HEK293 (cell line): Measurements from ENCODE around the gene FRY.

Experiments
- CTCF ChIA-PET: fragments of 350-600 bp; formaldehyde crosslinking; extraction: SDS; loops from one replicate; lab custom pipeline; 2021; ENCODE audit warnings: antibody characterized with exemption; lab: Yijun Ruan, JAX
- POLR2A ChIA-PET: fragments of 300-600 bp; formaldehyde crosslinking; extraction: SDS; loops from one replicate; lab custom pipeline; 2020; ENCODE audit warnings: antibody characterized with exemption, inconsistent platforms; lab: Yijun Ruan, JAX
- H3K27ac ChIP-seq: fragments of 200-500 bp; sonication (Bioruptor generic); 2 replicates; pipeline ENCODE4 v1.5.1; 2014; ENCODE audit warnings: low read depth, low read length, control low read depth, inconsistent platforms; ENCODE audit errors: extremely low read depth
- H3K36me3 ChIP-seq, 2 experiments: fragments of 200-500 bp in 1 of 2; sonication (Bioruptor generic) in 1 of 2; 1 replicate in 1 of 2; 2 replicates in 1 of 2; pipeline ENCODE4 v1.5.1; 2014 to 2017; ENCODE audit warnings: inconsistent platforms in 2 of 2, low read length in 2 of 2; ENCODE audit not compliant: control insufficient read depth in 2 of 2, insufficient read depth in 1 of 2
- H3K4me1 ChIP-seq: fragments of 200-500 bp; sonication (Bioruptor generic); 2 replicates; pipeline ENCODE4 v1.5.1; 2014; ENCODE audit warnings: mild to moderate bottlenecking, low read length, inconsistent platforms; ENCODE audit not compliant: control insufficient read depth, insufficient read depth
- H3K4me3 ChIP-seq: 2 replicates; pipeline ENCODE4 v1.5.1; 2011; ENCODE audit warnings: low read depth, mild to moderate bottlenecking, control low read depth, low read length, moderate library complexity
- H3K9me3 ChIP-seq: fragments of 200-500 bp; sonication (Bioruptor generic); 2 replicates; pipeline ENCODE4 v1.5.1; 2014; ENCODE audit warnings: low read depth, low read length, inconsistent platforms; ENCODE audit not compliant: control insufficient read depth, insufficient read depth
- BCL11A ChIP-seq: fragments of 450-650 bp; formaldehyde crosslinking; IDR thresholded peaks from 2 replicates; pipeline ENCODE4 v1.5.1; 2016; ENCODE audit warnings: low read depth, missing biosample characterization, missing genetic modification characterization
- GLI2 ChIP-seq: fragments of 450-650 bp; formaldehyde crosslinking; IDR thresholded peaks from 2 replicates; pipeline ENCODE4; 2017; ENCODE audit warnings: missing biosample characterization, missing genetic modification characterization, low read depth, borderline replicate concordance
- GLIS2 ChIP-seq: fragments of 450-650 bp; formaldehyde crosslinking; IDR thresholded peaks from 2 replicates; pipeline ENCODE4 v1.5.1; 2016; ENCODE audit warnings: missing biosample characterization, missing genetic modification characterization
- MZF1 ChIP-seq: fragments of 450-650 bp; formaldehyde crosslinking; IDR thresholded peaks from 2 replicates; pipeline ENCODE4 v1.5.1; 2017; ENCODE audit warnings: missing biosample characterization, missing genetic modification characterization, borderline replicate concordance
- OVOL3 ChIP-seq: fragments of 450-650 bp; formaldehyde crosslinking; IDR thresholded peaks from 2 replicates; pipeline ENCODE4 v1.5.1; 2016; ENCODE audit warnings: missing biosample characterization, missing genetic modification characterization
- SP3 ChIP-seq: fragments of 450-650 bp; formaldehyde crosslinking; IDR thresholded peaks from 2 replicates; pipeline ENCODE4 v1.5.1; 2016; ENCODE audit warnings: missing biosample characterization, missing genetic modification characterization
- TRIM28 ChIP-seq: IDR thresholded peaks from 2 replicates; pipeline ENCODE4 v1.6.1; 2011; ENCODE audit warnings: low read length, control low read depth, borderline replicate concordance
- WT1 ChIP-seq: fragments of 450-650 bp; formaldehyde crosslinking; IDR thresholded peaks from 2 replicates; pipeline ENCODE4 v1.5.1; 2016; ENCODE audit warnings: missing biosample characterization, missing genetic modification characterization
- ZBTB8A ChIP-seq: fragments of 450-650 bp; formaldehyde crosslinking; IDR thresholded peaks from 2 replicates; pipeline ENCODE4 v1.5.1; 2016; ENCODE audit warnings: missing biosample characterization, missing genetic modification characterization
- ZNF10 ChIP-seq: fragments of 450-650 bp; formaldehyde crosslinking; IDR thresholded peaks from 2 replicates; pipeline ENCODE4 v1.5.1; 2017; ENCODE audit warnings: missing biosample characterization, missing genetic modification characterization
- ZNF114 ChIP-seq: fragments of 450-650 bp; formaldehyde crosslinking; IDR thresholded peaks from 2 replicates; pipeline ENCODE4 v1.5.0; 2017; ENCODE audit warnings: missing biosample characterization, missing genetic modification characterization
- ZNF121 ChIP-seq: fragments of 450-650 bp; formaldehyde crosslinking; IDR thresholded peaks from 2 replicates; pipeline ENCODE4 v1.5.1; 2016; ENCODE audit warnings: missing biosample characterization, missing genetic modification characterization
- ZNF146 ChIP-seq: fragments of 450-650 bp; formaldehyde crosslinking; IDR thresholded peaks from 2 replicates; pipeline ENCODE4 v1.5.1; 2016; ENCODE audit warnings: missing biosample characterization, missing genetic modification characterization
- ZNF169 ChIP-seq: fragments of 450-650 bp; formaldehyde crosslinking; IDR thresholded peaks from 2 replicates; pipeline ENCODE4 v1.5.1; 2016; ENCODE audit warnings: missing biosample characterization, missing genetic modification characterization
- ZNF184 ChIP-seq: fragments of 450-650 bp; IDR thresholded peaks from 2 replicates; pipeline ENCODE4 v1.5.1; 2018; ENCODE audit warnings: missing biosample characterization, mild to moderate bottlenecking, missing genetic modification characterization
- ZNF292 ChIP-seq: fragments of 450-650 bp; formaldehyde crosslinking; IDR thresholded peaks from 2 replicates; pipeline ENCODE4 v1.5.1; 2016; ENCODE audit warnings: low read depth, missing biosample characterization, missing genetic modification characterization, borderline replicate concordance
- ZNF311 ChIP-seq: fragments of 450-650 bp; formaldehyde crosslinking; IDR thresholded peaks from 2 replicates; pipeline ENCODE4 v1.5.1; 2017; ENCODE audit warnings: missing biosample characterization, missing genetic modification characterization, borderline replicate concordance
- ZNF37A ChIP-seq: fragments of 450-650 bp; IDR thresholded peaks from 2 replicates; pipeline ENCODE4 v1.5.1; 2018; ENCODE audit warnings: missing biosample characterization, missing genetic modification characterization
- ZNF555 ChIP-seq: fragments of 450-650 bp; formaldehyde crosslinking; conservative IDR thresholded peaks from 2 replicates; pipeline ENCODE4 v1.5.1; 2017; ENCODE audit warnings: missing biosample characterization, mild to moderate bottlenecking, missing genetic modification characterization, inconsistent platforms
- ZNF621 ChIP-seq: fragments of 450-650 bp; formaldehyde crosslinking; IDR thresholded peaks from 2 replicates; pipeline ENCODE4 v1.5.1; 2017; ENCODE audit warnings: missing biosample characterization, missing genetic modification characterization
- ZNF626 ChIP-seq: fragments of 450-650 bp; sonication (Bioruptor Pico); formaldehyde crosslinking; IDR thresholded peaks from 2 replicates; pipeline ENCODE4 v1.5.1; 2018; ENCODE audit warnings: missing biosample characterization, missing genetic modification characterization, inconsistent platforms
- ZNF677 ChIP-seq: fragments of 450-650 bp; IDR thresholded peaks from 2 replicates; pipeline ENCODE4 v1.5.0; 2018; ENCODE audit warnings: missing biosample characterization, mild to moderate bottlenecking, missing genetic modification characterization, moderate library complexity
- ZSCAN30 ChIP-seq: fragments of 450-650 bp; IDR thresholded peaks from 2 replicates; pipeline ENCODE4 v1.5.1; 2018; ENCODE audit warnings: missing biosample characterization, mild to moderate bottlenecking, missing genetic modification characterization, moderate library complexity
- TF ChIP-seq, protein P1 (sequence below): fragments of 450-650 bp; formaldehyde crosslinking; IDR thresholded peaks from 2 replicates; pipeline ENCODE4 v1.5.1; 2016; ENCODE audit warnings: missing biosample characterization, missing genetic modification characterization
- TF ChIP-seq, protein P2 (sequence below): IDR thresholded peaks from 2 replicates; pipeline ENCODE4 v1.6.1; 2011; ENCODE audit warnings: mild to moderate bottlenecking, low read depth, low read length, borderline replicate concordance
- TF ChIP-seq, protein P3 (sequence below): fragments of 450-650 bp; formaldehyde crosslinking; IDR thresholded peaks from 2 replicates; pipeline ENCODE4 v1.5.1; 2016; ENCODE audit warnings: missing biosample characterization, missing genetic modification characterization

FRY gene

DNA sequence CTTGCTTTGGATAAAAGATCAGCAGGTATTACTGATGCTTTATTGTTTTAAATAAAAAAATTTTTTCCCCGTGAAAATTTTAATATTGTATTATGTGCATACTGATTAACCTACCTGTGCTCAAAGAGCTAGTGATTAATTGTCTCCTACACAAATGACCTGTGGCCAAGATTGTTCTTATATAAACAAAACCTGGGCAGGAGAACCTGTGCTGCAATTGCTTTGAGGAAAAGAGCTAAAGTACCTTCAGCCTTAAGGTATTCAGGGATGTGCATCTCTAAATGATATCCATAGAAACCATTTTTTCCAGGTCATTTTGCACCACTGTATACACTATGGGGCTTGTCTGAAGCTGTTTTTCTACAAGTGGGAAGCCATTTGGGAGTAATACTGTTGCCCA is 1.2 kb downstream of the FRY start:
- Histone ChIP-seq H3K9me3 (no peaks in the 10 kb centered on the region), H3K27ac (no peak overlapping the region), H3K36me3 (no peaks in the 10 kb centered on the region), H3K4me1 (peaks cover 4% of the 10 kb centered on the region; the same call in 1 of the 2 replicates), H3K4me3 (no peak overlapping the region)
- ChIA-PET POLR2A (no interaction called here), CTCF (interaction anchor here (0.7 to 0.9 kb wide), 2 partner anchors 9 to 16 kb away, joined by 3 to 4 read pairs; no protein-coding TSS in a partner anchor)
- TF ChIP-seq ZNF37A (tag by site-specific recombination) (no peak), ZNF626 (no peak), GLI2 (tag by site-specific recombination) (no peak), ZNF121 (tag by site-specific recombination) (no peak), SP3 (no peak), ZNF114 (tag by site-specific recombination) (no peak), ZNF311 (no peak), ZNF621 (no peak), ZNF292 (tag by site-specific recombination) (no peak), GLIS2 (tag by site-specific recombination) (no peak), ZNF169 (tag by site-specific recombination) (no peak), ZNF555 (no peak), OVOL3 (no peak), WT1 (tag by site-specific recombination) (no peak), ZNF677 (tag by site-specific recombination) (no peak), TRIM28 (no peak), MZF1 (tag by site-specific recombination) (no peak), ZSCAN30 (tag by site-specific recombination) (no peak)
- TF ChIP-seq, protein P1, sequence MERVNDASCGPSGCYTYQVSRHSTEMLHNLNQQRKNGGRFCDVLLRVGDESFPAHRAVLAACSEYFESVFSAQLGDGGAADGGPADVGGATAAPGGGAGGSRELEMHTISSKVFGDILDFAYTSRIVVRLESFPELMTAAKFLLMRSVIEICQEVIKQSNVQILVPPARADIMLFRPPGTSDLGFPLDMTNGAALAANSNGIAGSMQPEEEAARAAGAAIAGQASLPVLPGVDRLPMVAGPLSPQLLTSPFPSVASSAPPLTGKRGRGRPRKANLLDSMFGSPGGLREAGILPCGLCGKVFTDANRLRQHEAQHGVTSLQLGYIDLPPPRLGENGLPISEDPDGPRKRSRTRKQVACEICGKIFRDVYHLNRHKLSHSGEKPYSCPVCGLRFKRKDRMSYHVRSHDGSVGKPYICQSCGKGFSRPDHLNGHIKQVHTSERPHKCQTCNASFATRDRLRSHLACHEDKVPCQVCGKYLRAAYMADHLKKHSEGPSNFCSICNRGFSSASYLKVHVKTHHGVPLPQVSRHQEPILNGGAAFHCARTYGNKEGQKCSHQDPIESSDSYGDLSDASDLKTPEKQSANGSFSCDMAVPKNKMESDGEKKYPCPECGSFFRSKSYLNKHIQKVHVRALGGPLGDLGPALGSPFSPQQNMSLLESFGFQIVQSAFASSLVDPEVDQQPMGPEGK, result no peak
- TF ChIP-seq, protein P2, sequence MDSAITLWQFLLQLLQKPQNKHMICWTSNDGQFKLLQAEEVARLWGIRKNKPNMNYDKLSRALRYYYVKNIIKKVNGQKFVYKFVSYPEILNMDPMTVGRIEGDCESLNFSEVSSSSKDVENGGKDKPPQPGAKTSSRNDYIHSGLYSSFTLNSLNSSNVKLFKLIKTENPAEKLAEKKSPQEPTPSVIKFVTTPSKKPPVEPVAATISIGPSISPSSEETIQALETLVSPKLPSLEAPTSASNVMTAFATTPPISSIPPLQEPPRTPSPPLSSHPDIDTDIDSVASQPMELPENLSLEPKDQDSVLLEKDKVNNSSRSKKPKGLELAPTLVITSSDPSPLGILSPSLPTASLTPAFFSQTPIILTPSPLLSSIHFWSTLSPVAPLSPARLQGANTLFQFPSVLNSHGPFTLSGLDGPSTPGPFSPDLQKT, result no peak

DNA sequence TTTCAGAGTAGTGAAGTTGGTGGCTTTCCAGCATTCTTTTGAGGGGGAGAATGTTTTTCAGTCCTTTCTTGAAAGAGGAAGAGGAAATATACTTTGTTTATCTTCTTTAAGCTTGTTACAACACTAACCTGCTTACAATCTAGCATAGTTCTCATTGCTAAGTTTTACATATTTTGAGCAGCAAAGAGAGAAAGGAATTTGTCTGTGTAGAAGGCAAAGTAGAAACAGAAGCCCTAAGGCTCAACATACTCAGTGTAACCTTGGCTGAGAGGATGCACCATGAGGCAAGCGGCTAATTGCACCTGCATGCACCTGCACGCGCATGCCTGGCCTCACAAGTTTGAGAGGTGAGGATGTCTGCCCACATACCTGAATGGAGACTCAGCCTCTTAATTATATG is 2.2 kb downstream of the FRY start:
- H3K27ac ChIP-seq, result no peak overlapping the region
- POLR2A ChIA-PET, result no interaction called here
- no peaks in the 10 kb centered on the region for H3K9me3 ChIP-seq
- H3K4me3 ChIP-seq, result no peak overlapping the region
- no peaks in the 10 kb centered on the region for H3K36me3 ChIP-seq
- CTCF ChIA-PET, result no interaction called here
- TF ChIP-seq, protein P3, sequence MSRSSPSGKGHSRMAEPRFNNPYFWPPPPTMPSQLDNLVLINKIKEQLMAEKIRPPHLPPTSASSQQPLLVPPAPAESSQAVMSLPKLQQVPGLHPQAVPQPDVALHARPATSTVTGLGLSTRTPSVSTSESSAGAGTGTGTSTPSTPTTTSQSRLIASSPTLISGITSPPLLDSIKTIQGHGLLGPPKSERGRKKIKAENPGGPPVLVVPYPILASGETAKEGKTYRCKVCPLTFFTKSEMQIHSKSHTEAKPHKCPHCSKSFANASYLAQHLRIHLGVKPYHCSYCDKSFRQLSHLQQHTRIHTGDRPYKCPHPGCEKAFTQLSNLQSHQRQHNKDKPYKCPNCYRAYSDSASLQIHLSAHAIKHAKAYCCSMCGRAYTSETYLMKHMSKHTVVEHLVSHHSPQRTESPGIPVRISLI (tag by site-specific recombination), result no peak
- no peak for TF ChIP-seq ZNF184 (tag by site-specific recombination)
- TF ChIP-seq ZNF10 (tag by site-specific recombination), result no peak
- TF ChIP-seq BCL11A (tag by site-specific recombination), result no peak
- no peak for TF ChIP-seq ZBTB8A
- no peak for TF ChIP-seq ZNF146 (tag by site-specific recombination)
- peaks cover 4% of the 10 kb centered on the region; the same call in 1 of the 2 replicates for H3K4me1 ChIP-seq
